OCI-LY7 (cell line): Measurements from ENCODE around the gene AMZ1. TPM values are rescaled to one million over a fixed set of nuclear protein-coding genes. Genes with fewer than 3 reads are reported as not detected.

Source experiments
- BruUV-seq: library from RNA; stranded (reverse); fragments of 400-500 nt; replicated peaks from 2 replicates; lab custom pipeline; 2021; lab: Mats Ljungman, UMichigan
- CTCF ChIA-PET: fragments of 300-600 bp; sonication (Branson Sonifier 250); formaldehyde crosslinking; loops from one replicate; lab custom pipeline; 2022; ENCODE audit warnings: antibody characterized with exemption; ENCODE audit not compliant: unreplicated experiment; lab: Charles Lee
- POLR2A ChIA-PET: fragments of 300-600 bp; sonication (Branson Sonifier 250); formaldehyde crosslinking; loops from one replicate; lab custom pipeline; 2022; ENCODE audit warnings: antibody characterized with exemption; lab: Charles Lee
- DNase-seq: peaks from one replicate; pipeline ENCODE4 v3.0.0-alpha.2; 2015; ENCODE audit warnings: low spot score
- H2AFZ ChIP-seq: fragments of 200-600 bp; sonication (generic), shearing (Covaris generic); 2 replicates; pipeline ENCODE4 v1.6.1; 2014; ENCODE audit warnings: mild to moderate bottlenecking, antibody characterized with exemption, low read length, moderate library complexity
- H3K27ac ChIP-seq: fragments of 200-600 bp; sonication (generic); 2 replicates; pipeline ENCODE4 v1.5.1; 2014; ENCODE audit warnings: mixed run types, low read depth, mild to moderate bottlenecking, moderate library complexity, low read length, inconsistent platforms; ENCODE audit not compliant: poor library complexity, severe bottlenecking
- H3K36me3 ChIP-seq: fragments of 200-600 bp; sonication (generic); 2 replicates; pipeline ENCODE4 v1.6.1; 2014; ENCODE audit warnings: mild to moderate bottlenecking, antibody characterized with exemption, low read length, moderate library complexity, mixed read lengths; ENCODE audit not compliant: insufficient read depth
- H3K4me1 ChIP-seq: fragments of 200-600 bp; sonication (generic); 2 replicates; pipeline ENCODE4 v1.5.1; 2014; ENCODE audit warnings: mild to moderate bottlenecking, low read length; ENCODE audit not compliant: insufficient read depth, poor library complexity, severe bottlenecking
- H3K4me2 ChIP-seq: fragments of 200-600 bp; sonication (generic); 2 replicates; pipeline ENCODE4 v1.6.1; 2014; ENCODE audit warnings: mild to moderate bottlenecking, low read length
- H3K4me3 ChIP-seq: fragments of 200-600 bp; sonication (generic); 2 replicates; pipeline ENCODE4 v1.5.1; 2014; ENCODE audit warnings: mild to moderate bottlenecking, low read depth, low read length; ENCODE audit not compliant: poor library complexity, severe bottlenecking
- H3K79me2 ChIP-seq: fragments of 200-600 bp; sonication (generic); 2 replicates; pipeline ENCODE4 v1.6.1; 2016; ENCODE audit warnings: low read depth, mild to moderate bottlenecking, low read length, moderate library complexity, mixed read lengths; ENCODE audit not compliant: insufficient read depth
- H3K9me2 ChIP-seq: fragments of 200-600 bp; sonication (generic); 2 replicates; pipeline ENCODE4 v1.6.1; 2016; ENCODE audit warnings: mild to moderate bottlenecking, low read length, mixed read lengths; ENCODE audit not compliant: insufficient read depth
- H3K9me3 ChIP-seq: fragments of 200-600 bp; sonication (generic); 2 replicates; pipeline ENCODE4 v1.6.1; 2014; ENCODE audit warnings: mild to moderate bottlenecking, mixed run types, low read length, mixed read lengths
- H4K20me1 ChIP-seq: fragments of 200-600 bp; sonication (generic); 2 replicates; pipeline ENCODE4 v1.6.1; 2014; ENCODE audit warnings: mild to moderate bottlenecking, antibody characterized with exemption, low read length, moderate library complexity, mixed read lengths; ENCODE audit not compliant: insufficient read depth
- EZH2phosphoT487 ChIP-seq: fragments of 200-600 bp; sonication (generic); IDR thresholded peaks from 2 replicates; pipeline ENCODE4 v1.6.1; 2018; ENCODE audit warnings: low read depth, borderline replicate concordance, mild to moderate bottlenecking, mixed run types, antibody characterized with exemption, low read length, moderate library complexity, mixed read lengths
- intact Hi-C: fragments of 100-400 bp; cut with micrococcal nuclease; formaldehyde crosslinking; loops from one replicate; pipeline ENCODE4 v1.10.0; 2022; ENCODE audit not compliant: unreplicated experiment
- total RNA-seq, 2 experiments: library from RNA; depleted of rRNA in 1 of 2; stranded (reverse); fragments of >200 nt in 1 of 2; shearing (Covaris generic) in 1 of 2; gene quantifications; 2 replicates each; pipeline ENCODE4 v1.2.3, GENCODE V29; 2014 to 2022
- TF ChIP-seq, protein P1 (sequence below): fragments of 200-600 bp; sonication (generic); conservative IDR thresholded peaks from 2 replicates; pipeline ENCODE4 v1.5.1; 2014; ENCODE audit warnings: mild to moderate bottlenecking, antibody characterized with exemption, low read length, moderate library complexity, mixed read lengths

AMZ1 gene
- total RNA-seq, 2 experiments from 2014 or later = 1.4 to 2.7 TPM

DNA sequence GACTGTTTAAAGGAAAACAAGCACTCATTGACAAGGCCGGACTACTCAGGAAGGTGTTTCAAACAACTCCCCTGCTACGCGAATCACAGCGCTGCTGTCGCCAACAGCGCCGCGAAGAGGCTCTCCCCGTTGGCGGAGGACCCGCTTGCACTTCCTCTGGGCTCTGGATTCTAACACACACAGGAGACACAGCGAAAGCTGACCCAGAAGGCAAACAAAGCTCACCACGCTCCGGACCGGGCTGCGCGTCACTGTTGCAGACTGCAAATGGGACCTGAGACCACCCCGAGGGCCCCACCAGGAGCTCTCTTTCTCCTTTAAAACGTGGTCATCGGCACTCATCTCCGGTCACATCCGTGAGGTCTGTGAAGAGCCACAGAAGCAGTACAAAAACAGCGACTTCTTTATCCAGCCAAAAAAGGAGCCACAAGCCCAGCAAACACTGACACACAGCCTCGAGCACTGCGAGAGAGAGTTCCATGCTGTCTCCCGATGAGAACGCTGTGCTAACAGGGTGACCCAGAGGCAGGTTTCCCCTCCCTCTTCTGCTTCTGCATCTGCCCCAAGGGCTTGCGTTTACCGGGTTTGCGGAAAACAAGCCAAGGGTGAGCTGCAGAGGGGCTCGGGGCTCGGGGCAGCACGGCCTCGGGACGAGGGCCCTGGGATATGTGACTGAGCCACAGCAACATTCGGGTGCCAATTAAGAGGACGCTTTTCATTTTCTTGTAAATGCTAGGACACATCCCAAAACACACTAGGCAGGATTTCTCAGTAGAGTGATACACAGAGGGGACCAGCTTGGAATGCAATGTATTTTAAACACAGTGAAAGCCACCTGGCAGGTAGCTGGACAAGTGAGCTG is 41.3 kb downstream of the AMZ1 start:
- BruUV-seq = no TSS peak
- Histone ChIP-seq H3K79me2 (no peaks in the 10 kb centered on the region), H3K9me3 (no peaks in the 10 kb centered on the region), H3K4me1 (no peaks in the 10 kb centered on the region), H3K4me3 (no peak overlapping the region), H4K20me1 (no peaks in the 10 kb centered on the region), H3K4me2 (no peak overlapping the region), H3K9me2 (no peaks in the 10 kb centered on the region), H3K36me3 (0 out of 2 replicates have a peak, but pooled peaks cover 4% of the 10 kb centered on the region), H2AFZ (no peak overlapping the region), H3K27ac (no peak overlapping the region)
- no peak for DNase-seq
- ChIA-PET POLR2A (no interaction called here), CTCF (no interaction called here)
- intact Hi-C loops = no loop called here
- TF ChIP-seq, protein P1, sequence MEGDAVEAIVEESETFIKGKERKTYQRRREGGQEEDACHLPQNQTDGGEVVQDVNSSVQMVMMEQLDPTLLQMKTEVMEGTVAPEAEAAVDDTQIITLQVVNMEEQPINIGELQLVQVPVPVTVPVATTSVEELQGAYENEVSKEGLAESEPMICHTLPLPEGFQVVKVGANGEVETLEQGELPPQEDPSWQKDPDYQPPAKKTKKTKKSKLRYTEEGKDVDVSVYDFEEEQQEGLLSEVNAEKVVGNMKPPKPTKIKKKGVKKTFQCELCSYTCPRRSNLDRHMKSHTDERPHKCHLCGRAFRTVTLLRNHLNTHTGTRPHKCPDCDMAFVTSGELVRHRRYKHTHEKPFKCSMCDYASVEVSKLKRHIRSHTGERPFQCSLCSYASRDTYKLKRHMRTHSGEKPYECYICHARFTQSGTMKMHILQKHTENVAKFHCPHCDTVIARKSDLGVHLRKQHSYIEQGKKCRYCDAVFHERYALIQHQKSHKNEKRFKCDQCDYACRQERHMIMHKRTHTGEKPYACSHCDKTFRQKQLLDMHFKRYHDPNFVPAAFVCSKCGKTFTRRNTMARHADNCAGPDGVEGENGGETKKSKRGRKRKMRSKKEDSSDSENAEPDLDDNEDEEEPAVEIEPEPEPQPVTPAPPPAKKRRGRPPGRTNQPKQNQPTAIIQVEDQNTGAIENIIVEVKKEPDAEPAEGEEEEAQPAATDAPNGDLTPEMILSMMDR = no peak
- no peak for TF ChIP-seq EZH2phosphoT487

DNA sequence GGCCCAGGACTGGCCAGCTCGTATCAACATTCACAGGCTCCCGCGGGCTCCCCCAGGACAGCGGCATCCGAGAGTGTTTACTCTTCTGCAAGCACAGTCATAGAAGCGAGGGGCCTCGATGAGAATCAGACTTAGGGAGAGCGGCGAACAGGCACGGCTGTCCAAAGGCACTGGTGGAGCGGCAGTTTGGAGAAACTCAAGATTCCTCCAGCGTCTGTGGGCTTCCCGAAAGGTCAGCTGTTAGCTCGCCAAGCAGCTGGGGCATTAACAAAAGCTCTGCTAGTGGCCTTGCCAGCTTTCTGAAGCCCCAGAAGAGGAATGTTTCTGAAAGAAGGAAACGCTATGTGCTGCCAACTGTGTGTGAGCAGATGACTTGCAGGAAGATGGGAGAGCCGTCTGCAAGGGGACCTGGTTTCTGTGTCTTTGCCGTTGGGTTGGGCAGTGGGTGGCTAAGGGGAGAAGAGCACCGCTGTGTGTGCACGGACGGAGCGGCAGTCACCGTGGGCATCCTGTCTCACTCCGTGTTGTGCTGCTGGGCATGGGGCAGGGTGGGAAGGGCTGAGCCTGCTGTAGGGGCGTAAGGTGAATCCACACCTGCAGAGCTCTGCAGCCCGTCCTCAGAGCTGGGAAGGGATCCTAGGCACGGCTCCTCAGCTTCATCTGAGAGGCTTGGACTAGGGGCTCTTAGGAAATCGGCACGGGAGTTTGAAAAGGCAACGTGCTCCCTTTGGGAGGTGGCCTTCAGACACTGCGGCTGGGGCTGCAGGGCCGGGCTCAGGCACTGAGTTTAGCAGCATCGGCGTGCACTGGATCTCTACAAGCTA is 42.1 kb downstream of the AMZ1 start:
- no peaks in the 10 kb centered on the region for H3K9me3 ChIP-seq
- H3K27ac ChIP-seq = no peak overlapping the region
- H3K36me3 ChIP-seq = 0 out of 2 replicates have a peak, but pooled peaks cover 4% of the 10 kb centered on the region
- no peaks in the 10 kb centered on the region for H3K79me2 ChIP-seq
- no peak overlapping the region for H3K4me3 ChIP-seq
- H3K4me1 ChIP-seq = no peaks in the 10 kb centered on the region
- BruUV-seq = no TSS peak
- H3K4me2 ChIP-seq = no peak overlapping the region
- TF ChIP-seq, protein P1 = no peak
- no peak for TF ChIP-seq EZH2phosphoT487
- POLR2A ChIA-PET = interaction anchor here (1.4 kb wide), 1 partner anchor 10 kb away, joined by 3 read pairs; no protein-coding TSS in a partner anchor
- no peaks in the 10 kb centered on the region for H4K20me1 ChIP-seq
- CTCF ChIA-PET = no interaction called here
- H3K9me2 ChIP-seq = no peaks in the 10 kb centered on the region
- intact Hi-C loops = no loop called here
- DNase-seq = no peak
- H2AFZ ChIP-seq = no peak overlapping the region
